CD14-positive monocyte (primary cell): ENCODE data around the gene ZBTB32. TPM values are rescaled to one million over a fixed set of nuclear protein-coding genes. Genes with fewer than 3 reads are reported as not detected.
A peak's percentile ranks its signal among the peaks of the same experiment; 100 is the strongest.

Experiments used
- DNase-seq, 3 donors: peaks; one replicate each; pipeline ENCODE4 v3.0.0-alpha.2; 2011 to 2022
- H2AFZ ChIP-seq: 2 replicates; pipeline ENCODE4 v1.6.0; 2012; ENCODE audit warnings: mild to moderate bottlenecking, low read depth, low read length, inconsistent platforms; ENCODE audit not compliant: insufficient read depth, poor library complexity, severe bottlenecking
- H3K27ac ChIP-seq, 2 donors: 1 replicate in 1 of 2; 2 replicates in 1 of 2; pipeline ENCODE4 v1.5.1; 2012 to 2013; ENCODE audit warnings: low read length in 2 of 2, control low read depth in 1 of 2, inconsistent platforms in 1 of 2, low read depth in 1 of 2, mild to moderate bottlenecking in 1 of 2
- H3K27me3 ChIP-seq, 2 donors: one replicate each; pipeline versions ENCODE4 v1.6.0 to v1.6.1; 2011 to 2013; ENCODE audit warnings: low read length in 2 of 2; ENCODE audit not compliant: control insufficient read depth in 2 of 2, insufficient read depth in 2 of 2
- H3K36me3 ChIP-seq, 2 donors: replicated peaks in 1 of 2; 1 replicate in 1 of 2; 2 replicates in 1 of 2; pipeline versions ENCODE4 v1.5.1 to v1.6.1; 2012 to 2013; ENCODE audit warnings: low read length in 2 of 2, control low read depth in 1 of 2, inconsistent platforms in 1 of 2, mild to moderate bottlenecking in 1 of 2; ENCODE audit not compliant: insufficient read depth in 2 of 2, control insufficient read depth in 1 of 2
- H3K4me1 ChIP-seq, 2 donors: 1 replicate in 1 of 2; 2 replicates in 1 of 2; pipeline versions ENCODE4 v1.5.1 to v1.6.1; 2012 to 2013; ENCODE audit warnings: low read length in 2 of 2, control low read depth in 1 of 2, inconsistent platforms in 1 of 2, mild to moderate bottlenecking in 1 of 2, moderate library complexity in 1 of 2; ENCODE audit not compliant: insufficient read depth in 2 of 2, control insufficient read depth in 1 of 2
- H3K4me2 ChIP-seq: replicated peaks from 2 replicates; pipeline ENCODE3; 2012; ENCODE audit warnings: low read length, moderate library complexity, mild to moderate bottlenecking; ENCODE audit not compliant: poor library complexity, severe bottlenecking; ENCODE audit errors: extremely low read depth
- H3K4me3 ChIP-seq, 3 experiments: fragments of 200-600 bp in 1 of 3; sonication (generic) in 1 of 3; replicated peaks in 1 of 3; 1 replicate in 2 of 3; 2 replicates in 1 of 3; pipeline ENCODE4 v1.5.1; 2011 to 2013; ENCODE audit warnings: low read length in 3 of 3, mild to moderate bottlenecking in 3 of 3, control low read depth in 2 of 3, low read depth in 2 of 3, inconsistent platforms in 1 of 3, moderate library complexity in 1 of 3
- H3K79me2 ChIP-seq: 2 replicates; pipeline ENCODE4 v1.6.0; 2012; ENCODE audit warnings: mild to moderate bottlenecking, control low read depth, inconsistent platforms, low read length, moderate library complexity; ENCODE audit not compliant: insufficient read depth
- H3K9ac ChIP-seq: 2 replicates; pipeline ENCODE4 v1.6.0; 2017; ENCODE audit warnings: low read length, mild to moderate bottlenecking; ENCODE audit not compliant: insufficient read depth, poor library complexity, severe bottlenecking
- H3K9me3 ChIP-seq, 2 donors: replicated peaks in 1 of 2; 1 replicate in 1 of 2; 2 replicates in 1 of 2; pipeline versions ENCODE4 v1.5.1 to v1.6.1; 2012 to 2013; ENCODE audit warnings: low read length in 2 of 2, control low read depth in 1 of 2; ENCODE audit not compliant: control insufficient read depth in 1 of 2, insufficient read depth in 1 of 2
- H4K20me1 ChIP-seq: 2 replicates; pipeline ENCODE4 v1.6.0; 2012; ENCODE audit warnings: mild to moderate bottlenecking, low read length, control low read depth, moderate library complexity; ENCODE audit not compliant: insufficient read depth
- H3K27ac Mint-ChIP-seq, 7 donors: one replicate each; pipeline ENCODE4 v1.8.0; 2020; ENCODE audit warnings: mild to moderate bottlenecking in 7 of 7, mixed read lengths in 7 of 7, moderate library complexity in 6 of 7, inconsistent platforms in 2 of 7
- H3K27me3 Mint-ChIP-seq, 3 donors: one replicate each; pipeline ENCODE4 v1.8.0; 2021 to 2022; ENCODE audit warnings: low read depth in 3 of 3, mild to moderate bottlenecking in 3 of 3, mixed read lengths in 3 of 3, moderate library complexity in 3 of 3, inconsistent platforms in 1 of 3
- H3K36me3 Mint-ChIP-seq, 2 donors: one replicate each; pipeline ENCODE4 v1.8.0; 2020; ENCODE audit warnings: mixed read lengths in 2 of 2, inconsistent platforms in 1 of 2, mild to moderate bottlenecking in 1 of 2
- H3K4me1 Mint-ChIP-seq: one replicate; pipeline ENCODE4 v1.8.0; 2020; ENCODE audit warnings: mild to moderate bottlenecking, mixed read lengths
- H3K4me3 Mint-ChIP-seq, 2 donors: one replicate each; pipeline ENCODE4 v1.8.0; 2020; ENCODE audit warnings: mild to moderate bottlenecking in 2 of 2, mixed read lengths in 2 of 2, moderate library complexity in 1 of 2
- H3K9me3 Mint-ChIP-seq, 7 donors: one replicate each; pipeline ENCODE4 v1.8.0; 2020 to 2022; ENCODE audit warnings: mixed read lengths in 7 of 7, mild to moderate bottlenecking in 6 of 7, moderate library complexity in 6 of 7, inconsistent platforms in 2 of 7
- WGBS: methylation state at CpG from one replicate; pipeline ENCODE4 v1.1.5; 2013; ENCODE audit warnings: missing lambda C conversion rate; ENCODE audit not compliant: insufficient coverage; 5-methylcytosine and 5-hydroxymethylcytosine counted together
- intact Hi-C, 2 donors: fragments of 100-400 bp; cut with micrococcal nuclease; formaldehyde crosslinking; loops; one replicate each; pipeline versions ENCODE4 v1.15.0 to v1.15.1; 2023
- polyA plus RNA-seq, 3 donors: library from polyadenylated mRNA; depleted of rRNA in 1 of 3; unstranded in 2 of 3; stranded (reverse) in 1 of 3; fragments of 300-500 nt in 2 of 3; fragments of >200 nt in 1 of 3; fragmentation: Illumina TruSeq in 2 of 3; gene quantifications; 1 replicate in 2 of 3; 2 replicates in 1 of 3; pipeline ENCODE4 v1.2.3, GENCODE V29; 2012 to 2021
- TF ChIP-seq, protein P1 (sequence below): fragments of 200-600 bp; IDR thresholded peaks from one replicate; pipeline ENCODE4 v1.8.0; 2022; ENCODE audit warnings: antibody characterized with exemption, mild to moderate bottlenecking

Gene ZBTB32
- polyA plus RNA-seq, 3 donors, result 0.05 TPM; not detected in 2

DNA sequence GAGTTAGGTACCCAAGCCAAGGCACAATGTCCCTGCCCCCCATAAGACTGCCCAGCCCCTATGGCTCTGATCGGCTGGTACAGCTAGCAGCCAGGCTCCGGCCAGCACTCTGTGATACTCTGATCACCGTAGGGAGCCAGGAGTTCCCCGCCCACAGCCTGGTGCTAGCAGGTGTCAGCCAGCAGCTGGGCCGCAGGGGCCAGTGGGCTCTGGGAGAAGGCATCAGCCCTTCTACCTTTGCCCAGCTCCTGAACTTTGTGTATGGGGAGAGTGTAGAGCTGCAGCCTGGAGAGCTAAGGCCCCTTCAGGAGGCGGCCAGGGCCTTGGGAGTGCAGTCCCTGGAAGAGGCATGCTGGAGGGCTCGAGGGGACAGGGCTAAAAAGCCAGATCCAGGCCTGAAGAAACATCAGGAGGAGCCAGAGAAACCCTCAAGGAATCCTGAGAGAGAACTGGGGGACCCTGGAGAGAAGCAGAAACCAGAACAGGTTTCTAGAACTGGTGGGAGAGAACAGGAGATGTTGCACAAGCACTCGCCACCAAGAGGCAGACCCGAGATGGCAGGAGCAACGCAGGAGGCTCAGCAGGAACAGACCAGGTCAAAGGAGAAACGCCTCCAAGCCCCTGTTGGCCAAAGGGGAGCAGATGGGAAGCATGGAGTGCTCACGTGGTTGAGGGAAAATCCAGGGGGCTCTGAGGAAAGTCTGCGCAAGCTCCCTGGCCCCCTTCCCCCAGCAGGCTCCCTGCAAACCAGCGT lies 10.4 kb downstream of the ZBTB32 start:
- WGBS, result 65% methylated on average over 11 of the region's 14 CpGs
- Histone ChIP-seq H4K20me1 (peaks cover 14% of the 10 kb centered on the region), H3K36me3 (peaks cover 0 to 5% of the 10 kb centered on the region in 2 donors), H3K4me2 (no peak overlapping the region), H3K9ac (no peak overlapping the region), H3K4me1 (peaks cover 23 to 35% of the 10 kb centered on the region in 2 donors), H2AFZ (no peak overlapping the region), H3K27me3 (no peaks in the 10 kb centered on the region), H3K4me3 (no peak overlapping the region), H3K9me3 (no peaks in the 10 kb centered on the region), H3K27ac (no peak overlapping the region), H3K79me2 (peaks cover 18% of the 10 kb centered on the region)
- peaks cover 0 to 2% of the 10 kb centered on the region in 2 donors for H3K36me3 Mint-ChIP-seq
- H3K27ac Mint-ChIP-seq, result peak overlapping the region in 2 of 7 donors; percentile 26 to 70
- DNase-seq, result no peak
- TF ChIP-seq, protein P1, sequence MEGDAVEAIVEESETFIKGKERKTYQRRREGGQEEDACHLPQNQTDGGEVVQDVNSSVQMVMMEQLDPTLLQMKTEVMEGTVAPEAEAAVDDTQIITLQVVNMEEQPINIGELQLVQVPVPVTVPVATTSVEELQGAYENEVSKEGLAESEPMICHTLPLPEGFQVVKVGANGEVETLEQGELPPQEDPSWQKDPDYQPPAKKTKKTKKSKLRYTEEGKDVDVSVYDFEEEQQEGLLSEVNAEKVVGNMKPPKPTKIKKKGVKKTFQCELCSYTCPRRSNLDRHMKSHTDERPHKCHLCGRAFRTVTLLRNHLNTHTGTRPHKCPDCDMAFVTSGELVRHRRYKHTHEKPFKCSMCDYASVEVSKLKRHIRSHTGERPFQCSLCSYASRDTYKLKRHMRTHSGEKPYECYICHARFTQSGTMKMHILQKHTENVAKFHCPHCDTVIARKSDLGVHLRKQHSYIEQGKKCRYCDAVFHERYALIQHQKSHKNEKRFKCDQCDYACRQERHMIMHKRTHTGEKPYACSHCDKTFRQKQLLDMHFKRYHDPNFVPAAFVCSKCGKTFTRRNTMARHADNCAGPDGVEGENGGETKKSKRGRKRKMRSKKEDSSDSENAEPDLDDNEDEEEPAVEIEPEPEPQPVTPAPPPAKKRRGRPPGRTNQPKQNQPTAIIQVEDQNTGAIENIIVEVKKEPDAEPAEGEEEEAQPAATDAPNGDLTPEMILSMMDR, result no peak
- intact Hi-C loops, result loop anchor here in 1 of 2 donors (5.0 kb wide), 2 partner anchors 87 to 167 kb away; partner anchors contain the start of genes RBM42 and TMEM147
- H3K4me3 Mint-ChIP-seq, result no peak overlapping the region
- peaks cover 28% of the 10 kb centered on the region for H3K4me1 Mint-ChIP-seq
- no peaks in the 10 kb centered on the region for H3K9me3 Mint-ChIP-seq
- peaks cover 5 to 6% (median 6%) of the 10 kb centered on the region in 3 donors for H3K27me3 Mint-ChIP-seq

DNA sequence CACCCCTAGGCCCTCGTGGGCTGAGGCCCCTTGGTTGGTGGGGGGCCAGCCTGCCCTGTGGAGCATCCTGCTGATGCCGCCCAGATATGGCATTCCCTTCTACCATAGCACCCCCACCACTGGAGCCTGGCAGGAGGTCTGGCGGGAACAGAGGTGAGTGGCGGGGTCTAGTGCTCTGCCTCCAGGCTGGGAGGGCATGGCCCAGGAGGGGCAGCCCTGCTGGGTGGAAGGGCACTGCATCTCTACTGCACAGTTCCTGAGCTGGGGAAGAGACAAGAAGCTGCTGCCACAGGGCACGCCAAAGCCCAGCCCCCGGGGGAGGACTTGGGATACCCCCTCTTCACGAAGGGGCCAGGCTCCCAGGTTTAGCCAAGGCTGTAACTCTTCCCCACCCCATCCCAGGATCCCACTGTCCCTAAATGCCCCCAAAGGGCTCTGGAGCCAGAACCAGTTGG lies 11.0 kb downstream of the ZBTB32 start:
- WGBS, result 87% methylated on average over 4 of the region's 7 CpGs
- Histone ChIP-seq H3K79me2 (peaks cover 24% of the 10 kb centered on the region), H3K4me1 (peaks cover 23 to 37% of the 10 kb centered on the region in 2 donors), H3K27me3 (no peaks in the 10 kb centered on the region), H4K20me1 (peaks cover 20% of the 10 kb centered on the region), H3K4me3 (peak overlapping the region in 1 of 3 experiments; percentile 91), H3K4me2 (peak overlapping the region; percentile 96), H3K36me3 (peaks cover 4 to 11% of the 10 kb centered on the region in 2 donors), H3K9ac (peak overlapping the region; percentile 72), H3K27ac (no peak overlapping the region), H3K9me3 (no peaks in the 10 kb centered on the region), H2AFZ (peak overlapping the region; percentile 98)
- peaks cover 30% of the 10 kb centered on the region for H3K4me1 Mint-ChIP-seq
- peak in 1 of 3 donors; percentile 3 for DNase-seq
- TF ChIP-seq, protein P1, result no peak
- no peak overlapping the region for H3K27ac Mint-ChIP-seq
- intact Hi-C loops, result loop anchor here in 1 of 2 donors (5.0 kb wide), 2 partner anchors 88 to 168 kb away; partner anchors contain the start of genes RBM42 and TMEM147
- peaks cover 5 to 6% (median 6%) of the 10 kb centered on the region in 3 donors for H3K27me3 Mint-ChIP-seq
- no peaks in the 10 kb centered on the region for H3K9me3 Mint-ChIP-seq
- H3K36me3 Mint-ChIP-seq, result peaks cover 4 to 5% of the 10 kb centered on the region in 2 donors
- H3K4me3 Mint-ChIP-seq, result peak overlapping the region in 1 of 2 donors; percentile 99
